GM12874 (cell line): ENCODE results near the gene GDAP1L1.

Experiments
- CTCF ChIP-seq: IDR thresholded peaks from 2 replicates; pipeline ENCODE4 v1.5.1; 2011; ENCODE audit warnings: low read depth, mild to moderate bottlenecking, control low read depth, low read length, moderate library complexity; ENCODE audit not compliant: insufficient read depth

GDAP1L1 gene

GRCh38 chr20:44247131-44247571, at the start of gene GDAP1L1:
Gene GDAP1L1, plus strand, starts transcription at chr20:44247308. Its CDS starts 27 bp downstream, at chr20:44247335.
- no peak for TF ChIP-seq CTCF

DNA sequence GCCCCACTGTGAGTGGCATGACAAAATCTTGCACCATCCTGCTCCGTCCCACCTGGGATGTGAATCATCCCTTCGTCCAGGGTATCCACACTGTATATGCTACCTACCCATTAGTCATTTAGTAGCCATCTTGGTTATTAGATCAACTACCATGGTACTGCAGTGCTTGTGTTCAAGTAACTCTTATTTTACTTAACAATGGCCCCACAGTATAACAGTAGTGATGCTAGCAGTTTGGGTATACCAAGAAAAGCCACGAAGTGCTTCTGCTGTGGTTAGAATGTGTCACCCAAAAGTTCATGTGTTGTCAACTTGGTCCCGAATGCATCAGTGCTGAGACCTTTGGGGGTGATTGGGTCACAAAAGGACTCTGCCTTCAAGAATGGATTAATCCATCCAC, 48.2 kb upstream of the GDAP1L1 start:
- no peak for TF ChIP-seq CTCF

GRCh38 chr20:44199877-44200276, 47.2 kb upstream of the GDAP1L1 start:
- no peak for TF ChIP-seq CTCF

DNA sequence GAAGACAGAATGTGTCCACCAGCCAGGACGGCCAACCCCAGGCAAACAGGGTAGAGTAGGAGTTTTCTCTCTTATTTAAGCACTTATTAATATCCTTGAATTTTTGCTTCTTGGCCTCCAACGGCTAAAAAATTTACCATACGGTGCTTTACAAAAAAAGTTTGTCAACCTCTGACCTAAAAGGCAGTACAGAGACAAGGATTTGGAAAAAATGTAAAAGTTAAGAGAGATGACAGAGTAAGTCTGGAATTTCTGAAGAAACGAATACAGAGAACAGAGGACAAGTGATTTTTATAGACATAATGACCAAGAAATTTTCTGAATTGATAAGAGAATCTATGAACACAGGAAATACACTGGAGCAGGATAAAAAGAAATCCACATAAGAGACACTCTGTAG, 46.7 kb upstream of the GDAP1L1 start:
- no peak for TF ChIP-seq CTCF

GRCh38 chr20:44200983-44201382, 46.1 kb upstream of the GDAP1L1 start:
- TF ChIP-seq CTCF, result no peak

- no peak for TF ChIP-seq CTCF
These were observed 43.9 kb upstream of the GDAP1L1 start for GRCh38 chr20:44203161-44203560.

DNA sequence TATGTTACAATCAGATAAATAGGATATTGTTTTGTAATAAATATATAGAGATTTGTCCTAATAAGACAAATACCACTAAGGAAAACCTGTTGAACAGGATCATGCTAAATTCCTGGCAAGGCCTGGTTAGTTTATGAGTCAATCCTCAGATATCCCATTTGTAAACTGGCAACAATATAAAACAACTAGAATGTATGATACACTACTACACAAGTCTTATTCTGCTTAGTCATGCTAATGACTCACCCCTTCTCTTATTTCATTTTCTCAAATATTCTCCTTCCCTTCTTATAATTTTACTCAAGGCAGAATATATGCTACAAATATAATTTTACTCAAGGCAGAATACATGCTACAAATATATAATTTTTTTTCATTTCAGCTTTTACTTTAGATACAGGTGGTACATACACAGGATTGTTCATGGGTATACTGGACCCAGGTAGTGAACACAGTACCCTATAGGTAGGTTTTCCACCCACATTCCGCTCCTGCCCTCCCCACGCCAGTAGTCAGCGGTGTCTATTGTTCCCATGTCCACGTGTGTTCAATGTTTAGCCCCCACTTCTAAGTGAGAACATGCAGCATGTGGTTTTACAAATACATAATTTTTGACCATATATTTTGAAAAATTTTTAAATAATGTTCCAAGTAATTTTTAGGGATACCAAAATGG, 42.8 kb upstream of the GDAP1L1 start:
- no peak for TF ChIP-seq CTCF

DNA sequence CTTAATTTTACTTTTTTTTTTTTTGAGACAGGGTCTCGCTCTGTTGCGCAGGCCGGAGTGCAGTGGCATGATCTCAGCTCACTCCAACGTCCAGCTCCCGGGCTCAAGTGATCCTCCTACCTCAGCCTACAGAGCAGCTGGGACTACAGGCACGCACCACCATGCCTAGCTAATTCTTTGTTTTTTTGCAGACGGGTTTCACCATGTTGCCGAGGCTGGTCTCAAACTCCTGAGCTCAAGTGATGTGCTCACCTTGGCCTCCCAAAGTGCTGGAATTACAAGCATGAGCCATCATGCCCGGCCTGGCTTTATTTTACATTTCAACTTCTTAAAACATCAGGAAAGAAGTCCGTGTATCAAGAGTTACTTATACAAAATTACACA, 42.3 kb upstream of the GDAP1L1 start:
- TF ChIP-seq CTCF, result no peak
